Activated CD4-positive, alpha-beta T cell treated with anti-CD3 and anti-CD28 coated beads, Interleukin-2, amount 50 U/mL, for 4 hours (primary cell): Measurements from ENCODE around the gene TAF8.
"Not testable (repeated sequence)": the region's sequence is repeated elsewhere in the genome, so short reads cannot be mapped to it uniquely, and the experiment has no call there.

Source experiments
- DNase-seq, 2 experiments: peaks; one replicate each; pipeline ENCODE4 v3.0.0-alpha.2; 2020

TAF8 gene

GRCh38 chr6:42050297-42051267, at the start of gene TAF8:
TSS of gene TAF8 (plus strand) at chr6:42050524. CDS start at chr6:42050542, 18 bp downstream.
- peak; percentile 85 to 86 for DNase-seq

- no peak for DNase-seq
These were observed 48.8 kb upstream of the TAF8 start for GRCh38 chr6:42001506-42001905.

- not testable (repeated sequence) for DNase-seq
These were observed 46.7 kb upstream of the TAF8 start for GRCh38 chr6:42003658-42004057.

GRCh38 chr6:42007286-42008137, 42.8 kb upstream of the TAF8 start:
- peak; percentile 31 to 32 for DNase-seq

GRCh38 chr6:42008138-42008528, 42.2 kb upstream of the TAF8 start:
- DNase-seq = not testable (repeated sequence)

- DNase-seq = no peak
These were observed 40.5 kb upstream of the TAF8 start for GRCh38 chr6:42009844-42010184.

- DNase-seq = no peak
These were observed 40.0 kb upstream of the TAF8 start for GRCh38 chr6:42010185-42010891.

- no peak for DNase-seq
These were observed 39.4 kb upstream of the TAF8 start for GRCh38 chr6:42010909-42011308.

- no peak for DNase-seq
These were observed 37.7 kb upstream of the TAF8 start for GRCh38 chr6:42012501-42013133.

GRCh38 chr6:42013134-42013516, 37.2 kb upstream of the TAF8 start:
- DNase-seq = no peak

- DNase-seq = no peak
These were observed 33.2 kb upstream of the TAF8 start for GRCh38 chr6:42017021-42017643.

GRCh38 chr6:42020967-42021366, 29.4 kb upstream of the TAF8 start:
- no peak for DNase-seq

GRCh38 chr6:42021847-42022754, 28.2 kb upstream of the TAF8 start:
- peak; percentile 47 to 61 for DNase-seq

- DNase-seq = no peak
These were observed 27.5 kb upstream of the TAF8 start for GRCh38 chr6:42022755-42023384.

GRCh38 chr6:42025066-42025844, 25.1 kb upstream of the TAF8 start:
- DNase-seq = no peak

- DNase-seq = no peak
These were observed 24.5 kb upstream of the TAF8 start for GRCh38 chr6:42025845-42026243.

- DNase-seq = no peak
These were observed 23.8 kb upstream of the TAF8 start for GRCh38 chr6:42026540-42026939.

- no peak for DNase-seq
These were observed 21.9 kb upstream of the TAF8 start for GRCh38 chr6:42028234-42029061.
